ENCODE data around the gene ACP3.
"Not testable (repeated sequence)": the region's sequence is repeated elsewhere in the genome, so short reads cannot be mapped to it uniquely, and the experiment has no call there.

Gene ACP3

DNA sequence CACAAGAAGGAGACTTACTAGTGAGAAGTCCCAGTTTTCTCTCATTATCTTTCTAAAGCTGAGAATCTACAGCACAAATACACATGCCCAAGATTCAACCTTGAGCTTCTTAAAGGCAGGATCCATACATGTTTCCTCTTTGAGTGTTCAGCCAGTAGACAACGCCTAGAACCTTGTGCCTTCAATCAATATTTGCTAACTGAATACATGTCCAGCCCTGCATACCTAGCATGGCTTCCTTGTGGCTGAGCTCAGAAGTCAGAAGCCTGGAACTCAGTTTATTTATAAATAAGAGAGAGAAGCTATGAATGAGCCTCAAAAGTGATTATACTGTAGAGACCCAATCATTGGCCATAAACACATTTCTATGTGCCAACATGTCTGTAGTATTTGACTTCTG lies 43.5 kb downstream of the ACP3 start:
- no peak for DNase-seq (ENCODE audit: low read depth in 1 of 2, low spot score in 1 of 2)

DNA sequence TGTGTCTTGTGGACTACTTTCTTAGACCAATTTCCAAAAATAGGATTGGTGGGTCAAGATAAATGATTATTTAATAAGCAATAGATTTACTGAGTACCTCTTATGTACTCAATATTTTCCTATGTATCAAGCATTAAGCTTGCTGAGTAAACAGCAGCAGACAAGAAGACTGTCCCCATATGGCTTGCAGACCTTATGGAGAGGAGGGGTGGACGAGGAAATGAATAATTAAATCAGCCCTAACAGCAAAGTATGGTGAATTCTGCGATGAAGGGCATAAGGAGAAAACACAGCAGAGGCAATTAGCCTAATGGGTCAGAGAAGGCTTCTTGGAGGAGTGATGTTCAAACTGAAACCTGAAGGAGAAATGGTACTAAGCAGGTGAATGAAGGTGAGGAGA lies 45.1 kb downstream of the ACP3 start:
- no peak for DNase-seq (ENCODE audit: low read depth in 1 of 2, low spot score in 1 of 2)

DNA sequence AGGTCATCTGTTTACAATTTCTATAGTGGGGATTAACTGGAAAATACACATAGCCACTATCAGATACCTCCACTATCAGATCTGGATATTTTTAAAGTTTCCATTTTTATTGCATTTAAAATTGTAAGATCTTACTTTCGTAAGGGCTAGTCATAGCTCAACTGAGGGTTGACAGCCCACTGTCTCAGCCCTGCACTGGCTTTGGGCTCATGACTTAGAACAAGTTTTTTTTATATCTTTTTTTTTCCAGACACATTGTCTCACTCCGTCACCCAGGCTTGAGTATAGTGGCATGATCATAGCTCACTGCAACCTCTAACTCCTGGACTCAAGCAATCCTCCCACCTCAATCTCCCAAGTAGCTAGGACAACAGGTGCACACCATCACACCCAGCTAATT lies 51.3 kb downstream of the ACP3 start:
- no peak for DNase-seq (ENCODE audit: low read depth in 1 of 2, low spot score in 1 of 2)

DNA sequence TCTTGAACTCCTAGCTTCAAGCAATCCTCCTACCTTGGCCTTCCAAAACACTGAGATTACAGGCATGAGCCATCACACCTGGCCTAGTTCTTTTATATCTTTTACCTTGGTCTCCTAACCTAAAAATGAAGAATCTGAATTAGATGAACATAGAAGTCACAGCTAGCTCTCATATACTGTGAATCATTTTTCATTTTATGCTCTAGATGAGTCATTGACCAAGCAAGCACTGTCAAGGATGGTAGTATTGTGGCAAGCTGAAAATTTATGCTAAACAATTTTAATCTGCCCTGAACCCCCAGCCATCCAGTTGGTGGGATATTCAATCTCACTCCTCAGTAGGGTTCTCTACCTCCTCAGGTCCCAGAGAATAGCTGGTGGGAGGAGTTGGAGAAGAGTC lies 51.8 kb downstream of the ACP3 start:
- DNase-seq (ENCODE audit: low read depth in 1 of 2, low spot score in 1 of 2): no peak

DNA sequence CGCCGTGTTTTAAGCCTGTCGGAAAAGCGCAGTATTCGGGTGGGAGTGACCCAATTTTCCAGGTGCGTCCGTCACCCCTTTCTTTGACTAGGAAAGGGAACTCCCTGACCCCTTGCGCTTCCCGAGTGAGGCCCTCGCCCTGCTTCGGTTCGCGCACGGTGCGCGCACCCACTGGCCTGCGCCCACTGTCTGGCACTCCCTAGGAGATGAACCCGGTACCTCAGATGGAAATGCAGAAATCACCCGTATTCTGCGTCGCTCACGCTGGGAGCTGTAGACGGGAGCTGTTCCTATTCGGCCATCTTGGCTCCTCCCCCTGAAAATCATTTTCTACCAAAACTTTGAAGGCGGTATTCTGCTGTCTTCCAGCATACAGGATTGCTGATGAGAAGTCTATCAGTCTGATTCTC lies 59.7 kb downstream of the ACP3 start:
- DNase-seq (ENCODE audit: low read depth in 1 of 2, low spot score in 1 of 2): not testable (repeated sequence)

DNA sequence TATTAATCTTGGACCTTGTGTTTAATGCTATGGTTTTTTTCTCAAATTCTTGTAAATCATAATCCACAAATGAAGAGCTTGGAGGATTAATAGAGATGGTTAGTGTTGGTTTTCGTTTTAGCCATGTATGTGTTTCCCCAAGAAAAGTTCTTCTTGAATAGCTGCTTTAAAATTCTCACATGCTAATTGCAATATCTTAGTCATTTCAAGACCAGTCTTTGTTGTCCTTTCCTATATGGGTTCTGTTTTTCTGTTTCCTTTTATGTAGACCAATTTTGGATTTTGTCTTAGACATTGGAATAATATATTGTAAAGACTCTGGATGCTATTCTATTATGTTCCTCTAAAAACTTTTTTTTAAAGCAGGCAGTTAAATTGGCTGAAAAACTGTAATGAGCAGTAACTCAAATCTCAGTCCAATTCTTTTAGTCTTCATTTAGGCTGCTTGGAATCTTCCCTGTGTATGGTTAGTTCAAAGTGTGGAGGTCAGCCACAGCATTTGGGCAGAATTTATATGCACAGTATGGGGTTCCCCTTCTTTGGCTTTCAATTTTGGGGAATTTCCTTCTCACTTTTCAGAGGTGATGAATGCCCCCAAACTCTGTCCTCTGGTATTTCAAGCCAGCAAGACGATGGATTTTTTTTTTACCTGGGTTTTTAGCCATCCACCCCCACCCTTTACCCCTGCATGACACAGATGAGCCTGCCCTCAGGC lies 61.0 kb downstream of the ACP3 start:
- DNase-seq (ENCODE audit: low read depth in 1 of 2, low spot score in 1 of 2): no peak

DNA sequence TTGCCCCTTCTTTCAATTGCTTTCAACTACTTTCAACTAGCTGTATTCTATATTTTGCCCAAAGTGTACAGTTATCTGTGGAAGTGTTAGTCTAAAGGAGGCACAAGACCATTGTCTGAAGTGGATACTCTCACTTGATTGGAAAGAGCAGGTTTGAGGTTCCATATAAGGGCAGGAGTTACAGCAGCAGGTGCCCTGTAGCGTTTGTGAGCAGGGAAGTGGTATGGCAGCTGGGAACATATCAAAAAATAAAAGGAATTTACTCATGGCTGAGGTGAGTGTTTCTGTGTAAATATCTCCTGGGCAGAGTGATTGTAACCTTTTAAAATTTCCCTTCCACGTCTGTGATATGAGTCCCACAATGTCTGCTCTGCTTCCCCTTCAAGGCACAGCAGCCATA lies 61.6 kb downstream of the ACP3 start:
- DNase-seq (ENCODE audit: low read depth in 1 of 2, low spot score in 1 of 2): no peak

DNA sequence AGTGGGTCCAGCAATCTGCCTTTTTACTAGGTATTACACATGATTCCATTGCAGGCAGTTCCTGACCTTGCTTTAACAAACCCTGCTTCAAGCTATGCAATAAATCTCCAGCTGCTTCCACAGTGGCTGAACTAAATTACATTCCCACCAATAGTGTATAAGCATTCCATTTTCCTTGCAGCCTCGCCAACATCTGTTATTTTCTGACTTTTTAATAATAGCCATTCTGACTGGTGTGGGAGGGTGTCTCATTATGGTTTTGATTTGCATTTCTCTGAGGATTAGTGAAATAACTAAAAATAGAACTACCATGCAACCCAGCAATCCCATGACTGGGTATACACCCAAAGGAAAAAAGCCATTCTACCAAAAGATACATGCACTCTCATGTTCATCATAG lies 63.7 kb downstream of the ACP3 start:
- DNase-seq (ENCODE audit: low read depth in 1 of 2, low spot score in 1 of 2): no peak

DNA sequence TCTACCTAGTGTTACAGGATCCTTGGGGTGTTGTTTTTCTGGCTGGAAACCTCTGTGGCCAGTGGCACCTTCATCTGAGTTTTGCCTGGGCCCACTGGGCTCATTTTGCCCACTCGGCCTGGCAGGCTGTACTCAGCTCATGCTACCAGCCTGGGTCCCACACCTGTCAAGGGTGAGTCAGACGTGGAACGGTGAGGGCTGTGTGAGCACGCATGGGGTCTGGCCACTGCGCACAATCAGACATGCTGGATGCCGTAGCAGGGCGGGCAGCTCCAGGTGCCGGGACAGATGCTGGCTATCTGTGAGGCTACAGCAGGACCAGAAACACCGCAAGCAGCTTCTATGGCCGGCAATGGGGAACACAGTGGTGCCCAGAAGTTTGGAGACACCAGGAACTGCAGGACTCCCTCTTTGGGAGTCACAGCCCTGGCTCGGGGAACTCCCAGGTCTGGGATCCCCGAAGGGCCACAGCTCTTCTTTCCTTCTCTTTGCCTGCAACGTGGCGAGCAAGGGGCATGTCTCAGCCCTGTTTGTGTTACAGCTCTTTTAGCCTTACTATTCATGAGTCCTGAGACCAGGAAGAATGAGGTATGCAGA lies 64.2 kb downstream of the ACP3 start:
- no peak for DNase-seq (ENCODE audit: low read depth in 1 of 2, low spot score in 1 of 2)

DNA sequence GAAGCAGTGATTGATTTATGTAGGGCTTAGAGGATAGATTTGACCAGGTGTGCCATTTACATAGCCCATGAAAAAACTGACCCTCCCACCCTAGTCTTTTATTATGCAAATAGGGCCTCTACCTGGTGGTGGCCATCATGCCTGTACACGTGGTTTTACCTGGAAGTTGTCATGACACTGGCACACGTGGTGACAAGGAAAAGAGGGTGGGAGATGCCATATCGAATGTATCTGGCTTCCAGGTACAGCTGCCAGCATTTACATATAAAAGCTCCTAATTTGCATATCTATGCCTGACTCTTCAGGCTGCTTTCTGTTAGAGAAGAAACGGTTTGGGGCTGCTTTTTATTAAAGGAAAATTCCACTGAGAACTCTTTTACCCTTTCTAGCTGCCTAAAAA lies 65.1 kb downstream of the ACP3 start:
- no peak for DNase-seq (ENCODE audit: low read depth in 1 of 2, low spot score in 1 of 2)

DNA sequence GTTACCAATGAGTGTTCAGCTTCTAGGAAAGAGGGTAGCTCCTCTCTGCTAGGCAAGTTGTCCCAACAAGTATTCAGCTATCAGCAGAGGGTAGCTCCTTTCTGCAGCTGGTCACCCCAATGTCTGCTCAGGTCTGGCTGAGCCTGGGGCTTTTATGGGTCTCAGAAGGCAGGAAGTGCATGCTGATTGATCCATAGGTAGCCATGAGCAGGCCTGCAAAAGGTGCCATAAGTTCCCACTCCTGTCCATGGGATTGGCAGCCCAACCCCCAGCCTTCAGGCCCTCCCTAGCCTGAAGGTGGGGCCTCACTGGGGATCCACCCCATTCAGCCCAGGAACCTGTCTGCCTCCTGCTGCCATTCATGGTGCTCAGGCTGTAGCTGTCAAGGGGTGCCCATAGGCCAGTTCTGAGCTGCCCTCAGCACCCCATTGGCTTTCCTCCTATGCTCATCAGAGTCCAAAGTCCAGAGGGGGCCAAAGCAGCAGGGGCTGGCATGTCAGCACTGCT lies 65.5 kb downstream of the ACP3 start:
- DNase-seq (ENCODE audit: low read depth in 1 of 2, low spot score in 1 of 2): no peak

DNA sequence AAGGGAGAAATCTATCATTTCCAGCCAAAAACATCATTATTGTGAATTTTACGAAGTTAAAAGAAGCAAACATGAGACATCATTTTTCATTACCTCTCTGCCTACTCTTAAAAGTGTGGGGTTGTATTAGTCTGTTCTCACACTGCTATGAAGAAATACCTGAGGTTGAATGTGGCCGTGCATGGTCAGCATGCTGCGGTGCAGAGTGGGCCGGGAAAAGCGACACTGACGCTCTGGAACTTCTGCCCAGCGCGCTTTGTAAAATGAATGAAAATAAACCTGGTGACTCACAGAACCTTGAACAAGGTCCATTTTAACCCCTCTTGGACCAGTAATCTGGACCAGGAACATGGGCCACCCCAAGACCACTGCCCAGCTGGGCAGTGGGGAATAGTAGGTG lies 69.1 kb downstream of the ACP3 start:
- no peak for DNase-seq (ENCODE audit: low read depth in 1 of 2, low spot score in 1 of 2)

DNA sequence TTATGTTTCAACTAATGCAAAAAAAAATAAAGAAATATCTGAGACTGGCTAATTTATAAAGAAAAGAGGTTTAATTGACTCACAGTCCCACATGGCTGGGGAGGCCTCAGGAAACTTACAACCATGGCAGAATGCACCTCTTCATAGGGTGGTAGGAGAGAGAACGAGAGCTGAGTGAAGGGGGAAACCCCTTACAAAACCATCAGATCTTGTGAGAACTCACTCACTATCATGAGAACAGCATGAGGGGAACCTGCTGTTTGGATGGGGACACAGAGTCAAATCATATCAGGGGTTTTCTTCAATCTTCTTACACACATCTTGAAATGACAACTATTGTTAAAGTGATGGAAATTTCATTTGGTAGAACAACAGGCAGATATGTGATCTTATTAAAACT lies 75.5 kb downstream of the ACP3 start:
- DNase-seq (ENCODE audit: low read depth in 1 of 2, low spot score in 1 of 2): not testable (repeated sequence)

DNA sequence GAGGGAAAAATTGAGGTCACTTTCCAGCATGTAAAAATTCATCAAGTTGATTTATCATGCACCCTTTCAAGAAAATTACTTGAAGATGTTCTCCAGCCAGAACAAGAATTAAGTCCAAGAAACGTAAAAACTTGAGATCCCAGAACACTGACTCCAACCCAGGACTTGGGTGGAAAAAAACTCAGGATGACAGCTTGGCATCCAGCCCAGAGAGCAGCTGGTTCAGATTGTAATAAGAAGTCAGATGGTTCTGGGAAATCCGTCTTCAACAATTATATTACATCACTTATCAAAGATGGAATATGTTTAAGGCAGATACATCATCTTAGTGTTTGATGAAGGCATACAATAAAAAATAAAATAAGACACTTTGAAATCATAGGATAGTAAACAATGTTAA lies 77.1 kb downstream of the ACP3 start:
- DNase-seq (ENCODE audit: low read depth in 1 of 2, low spot score in 1 of 2): no peak

DNA sequence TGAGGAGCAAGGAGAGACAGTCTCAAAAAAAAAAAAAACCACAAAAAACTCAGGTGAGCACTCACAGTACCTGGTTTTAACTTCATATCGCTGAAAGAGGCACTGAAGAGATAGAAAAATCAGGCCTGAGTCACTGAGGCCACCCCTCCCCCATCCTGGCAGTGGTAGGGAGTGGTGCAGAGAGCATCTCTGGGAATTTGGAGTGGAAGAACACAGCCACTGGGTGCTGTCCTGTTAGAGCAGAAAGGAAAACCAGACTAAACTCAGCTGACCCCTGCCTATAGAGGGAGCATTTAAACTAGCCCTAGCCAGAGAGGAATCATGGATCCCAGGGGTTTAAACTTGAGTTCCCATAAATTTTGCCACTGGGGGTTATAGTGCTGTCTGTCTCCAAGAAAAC lies 77.9 kb downstream of the ACP3 start:
- no peak for DNase-seq (ENCODE audit: low read depth in 1 of 2, low spot score in 1 of 2)

DNA sequence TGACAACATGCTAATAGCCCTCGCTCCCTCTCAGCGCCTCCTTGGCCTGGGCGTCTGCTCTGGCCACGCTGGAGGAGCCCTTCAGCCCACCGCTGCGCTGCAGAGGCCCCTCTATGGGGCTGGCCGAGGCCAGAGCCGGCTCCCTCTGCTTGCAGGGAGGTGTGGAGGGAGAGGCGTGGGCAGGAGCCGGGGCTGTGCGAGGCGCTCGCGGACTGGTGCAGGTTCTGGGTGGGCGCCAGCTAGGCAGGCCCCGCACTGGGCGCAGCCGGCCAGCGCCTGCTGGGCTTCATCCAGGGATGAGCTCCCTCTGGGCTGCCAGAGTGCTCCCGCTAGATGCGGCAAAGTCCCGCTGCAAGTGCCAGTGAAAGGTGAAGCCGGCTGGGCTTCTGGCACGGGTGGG lies 79.0 kb downstream of the ACP3 start:
- DNase-seq (ENCODE audit: low read depth in 1 of 2, low spot score in 1 of 2): no peak

DNA sequence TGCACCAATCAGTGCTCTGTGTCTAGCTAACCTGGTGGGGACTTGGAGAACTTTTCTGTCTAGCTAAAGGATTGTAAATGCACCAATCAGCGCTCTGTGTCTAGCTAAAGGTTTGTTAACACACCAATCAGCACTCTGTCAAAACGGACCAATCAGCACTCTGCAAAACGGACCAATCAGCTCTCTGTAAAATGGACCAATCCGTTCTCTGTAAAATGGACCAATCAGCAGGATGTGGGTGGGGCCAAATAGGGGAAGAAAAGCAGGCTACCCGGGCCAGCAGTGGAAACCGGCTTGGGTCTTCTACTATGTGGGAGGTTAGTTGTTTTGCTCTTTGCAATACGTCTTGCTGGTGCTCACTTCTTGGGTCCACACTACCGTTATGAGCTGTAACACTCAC lies 79.6 kb downstream of the ACP3 start:
- not testable (repeated sequence) for DNase-seq (ENCODE audit: low read depth in 1 of 2, low spot score in 1 of 2)

DNA sequence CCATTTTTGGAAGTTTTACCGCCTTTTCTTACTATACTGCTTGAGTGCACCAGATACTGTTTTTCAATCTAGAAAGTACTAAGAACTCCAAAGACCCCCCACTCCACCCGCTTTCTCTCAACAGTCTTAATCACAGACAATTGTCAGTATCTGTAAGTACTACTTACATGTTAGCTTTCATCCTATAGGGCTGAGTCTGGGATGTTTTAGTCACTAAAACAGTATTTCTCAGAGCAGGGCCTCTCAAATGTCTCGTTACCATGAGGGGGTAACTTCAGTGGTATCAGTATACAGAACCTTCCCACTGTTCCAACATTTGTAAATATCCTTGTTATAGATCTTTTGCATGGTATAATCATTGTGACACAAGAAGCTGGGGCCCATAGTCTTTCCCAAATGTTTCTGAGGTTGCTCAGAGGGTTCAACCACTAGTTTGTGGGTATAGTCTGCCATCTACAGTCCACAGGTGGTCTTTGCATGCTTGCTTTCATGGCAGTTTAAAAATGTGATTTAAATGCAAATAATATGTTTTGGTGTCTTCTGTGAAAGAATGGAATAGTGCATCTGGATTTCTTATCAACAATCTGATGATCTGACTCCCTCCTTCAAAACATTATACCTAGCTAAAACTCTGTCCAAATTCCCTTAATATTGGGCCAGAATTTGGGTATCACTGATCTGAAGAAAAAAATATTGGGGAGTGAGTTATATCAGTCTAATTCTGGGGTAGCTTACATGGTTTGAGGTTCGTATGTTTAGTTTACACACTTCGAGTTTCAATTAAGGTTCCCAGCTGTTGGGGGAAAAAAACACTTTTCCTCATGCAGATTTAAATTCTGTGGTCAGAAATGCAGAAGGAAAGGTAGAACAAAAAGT lies 82.1 kb downstream of the ACP3 start:
- DNase-seq (ENCODE audit: low read depth in 1 of 2, low spot score in 1 of 2): no peak

DNA sequence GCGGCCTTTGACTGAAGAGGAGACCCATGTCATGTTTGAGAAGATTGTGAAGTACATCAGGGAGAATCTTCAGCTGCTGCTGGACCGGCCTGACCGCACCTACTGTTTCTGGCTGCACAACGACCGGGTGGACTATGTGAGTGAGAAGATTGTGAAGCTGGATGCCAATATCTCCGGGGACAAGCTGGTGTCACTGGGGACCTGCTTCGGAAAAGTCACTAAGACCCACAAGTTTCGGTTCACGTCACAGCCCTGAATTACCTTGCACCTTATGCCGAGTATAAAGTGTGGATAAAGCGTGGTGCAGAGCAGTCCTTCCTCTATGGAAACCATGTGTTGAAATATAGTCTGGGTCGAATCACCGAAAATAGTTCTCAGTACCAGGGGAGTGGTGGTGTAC lies 84.0 kb downstream of the ACP3 start:
- DNase-seq (ENCODE audit: low read depth in 1 of 2, low spot score in 1 of 2): no peak

DNA sequence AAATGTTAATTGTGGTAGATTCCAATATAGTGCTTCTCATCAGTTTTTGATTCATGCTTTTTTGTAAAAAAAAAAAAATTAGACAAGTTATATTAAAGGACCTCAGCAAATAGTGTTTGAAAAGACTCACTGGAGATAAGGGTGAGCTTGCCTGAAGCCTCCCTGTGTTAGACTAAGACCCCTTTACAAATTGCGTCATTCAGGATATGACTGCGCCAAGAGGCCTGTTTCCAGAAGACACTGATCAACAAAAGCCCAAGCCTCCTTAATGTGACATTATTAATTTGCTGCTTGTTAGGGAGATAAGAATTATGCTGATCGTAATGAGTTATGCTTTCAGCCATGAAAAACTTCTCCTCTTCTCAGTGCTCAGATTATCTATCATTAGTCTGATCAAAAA lies 87.1 kb downstream of the ACP3 start:
- DNase-seq (ENCODE audit: low read depth in 1 of 2, low spot score in 1 of 2): no peak

DNA sequence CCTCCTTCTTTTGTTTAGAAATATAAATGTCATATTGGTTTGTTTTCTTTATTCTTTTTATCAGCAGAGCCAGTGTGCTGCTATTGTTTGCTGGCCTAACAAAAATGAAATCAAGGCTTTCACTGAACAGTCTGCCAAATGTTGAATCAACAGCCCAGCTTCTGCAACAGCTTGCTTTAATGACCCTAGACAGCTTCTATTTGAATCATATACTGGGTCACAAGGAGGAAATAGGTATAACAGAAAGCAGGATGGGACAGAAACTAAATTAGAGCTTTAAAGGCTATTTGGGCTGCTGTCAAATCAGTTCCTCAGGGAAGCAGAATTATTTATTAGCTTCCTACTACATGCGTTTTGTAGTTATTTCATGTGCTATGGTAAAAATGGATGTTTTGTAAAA lies 88.0 kb downstream of the ACP3 start:
- DNase-seq (ENCODE audit: low read depth in 1 of 2, low spot score in 1 of 2): no peak

Measured in activated T-helper 1 cell treated with anti-CD3 and anti-CD28 coated beads, Interleukin-2, amount 50 U/mL, for 16 hours (primary cell).